GM21381 (cell line): ENCODE measurements around the gene KRT40.

Source experiments
- ATAC-seq: cut with Tn5 transposase; IDR thresholded peaks from one replicate; pipeline ENCODE4 v1.9.1; 2021; ENCODE audit warnings: mild to moderate bottlenecking, moderate library complexity; ENCODE audit not compliant: unreplicated experiment

The KRT40 gene

GRCh38 chr17:40997361-40997760 is 13.2 kb upstream of the KRT40 start:
- ATAC-seq = no peak

DNA sequence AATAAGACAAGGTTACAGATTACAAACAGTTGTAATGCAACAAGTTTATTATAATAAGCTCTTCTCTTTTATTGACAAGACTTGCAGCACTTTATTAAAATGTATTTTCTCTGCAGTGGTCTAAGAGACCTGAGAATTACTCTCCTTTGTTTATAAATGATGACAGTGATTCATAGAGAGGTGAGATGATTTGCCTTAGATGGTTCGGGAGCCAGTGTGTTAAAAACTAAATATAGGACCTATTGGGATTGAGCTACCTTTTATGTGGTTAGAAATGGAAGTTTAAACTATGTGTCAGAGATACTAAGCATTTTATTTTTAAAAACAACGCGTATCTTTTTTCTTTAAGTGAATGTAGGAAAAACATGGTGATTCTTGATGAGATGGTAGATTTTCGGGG is 12.7 kb upstream of the KRT40 start:
- no peak for ATAC-seq

DNA sequence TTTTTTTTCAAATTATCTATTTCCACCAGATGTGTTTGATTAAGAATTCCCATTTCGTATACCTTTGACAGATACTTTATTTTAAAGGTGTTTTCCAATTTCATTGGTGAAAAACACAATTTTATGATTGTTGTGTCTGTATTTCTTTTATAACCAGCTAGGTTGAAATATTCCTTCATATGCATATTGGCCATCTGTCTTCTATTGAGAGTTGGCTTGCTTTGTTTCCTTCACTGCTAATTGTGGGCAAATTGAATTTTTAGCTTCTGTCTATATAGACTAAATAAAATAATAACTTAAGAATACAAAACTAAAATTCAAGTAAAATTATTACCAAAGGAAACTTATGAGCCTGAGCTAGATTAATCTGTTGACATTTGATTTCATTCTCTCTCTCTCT is 11.0 kb upstream of the KRT40 start:
- ATAC-seq = no peak

GRCh38 chr17:40993839-40994238 is 9.7 kb upstream of the KRT40 start, which contains the start of gene KRTAP3-3:
Gene KRTAP3-3, minus strand, starts transcription at chr17:40994164. Its CDS starts 67 bp downstream, at chr17:40994097.
- no peak for ATAC-seq

- no peak for ATAC-seq
Measured at GRCh38 chr17:40993084-40993483, 9.0 kb upstream of the KRT40 start.

GRCh38 chr17:40992666-40993065 is 8.5 kb upstream of the KRT40 start:
- no peak for ATAC-seq

- ATAC-seq = no peak
Measured at GRCh38 chr17:40986920-40987319, 2.8 kb upstream of the KRT40 start.

GRCh38 chr17:40981115-40981514 is 3.0 kb downstream of the KRT40 start:
- ATAC-seq = no peak

DNA sequence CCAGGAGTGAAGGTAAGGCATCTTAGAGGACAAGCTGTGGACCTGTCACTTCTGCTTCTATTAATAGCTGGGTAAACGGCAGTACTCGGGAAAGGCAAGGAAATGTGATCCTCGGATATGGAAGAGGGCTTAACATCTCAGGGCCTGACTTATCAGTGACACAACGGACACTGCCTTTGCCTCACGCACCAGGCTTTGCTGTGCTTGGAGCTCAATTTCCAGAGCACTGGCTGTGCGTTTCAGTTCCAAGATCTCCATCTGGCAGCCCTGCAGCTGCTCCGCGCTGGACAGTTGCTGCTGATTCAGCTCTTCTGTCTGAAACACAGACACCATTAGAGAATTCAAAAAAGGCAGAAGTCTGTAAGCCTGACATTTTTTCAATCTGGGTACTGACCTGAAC is 3.5 kb downstream of the KRT40 start:
- no peak for ATAC-seq

- ATAC-seq = no peak
Measured at GRCh38 chr17:40980117-40980516, 4.0 kb downstream of the KRT40 start.

GRCh38 chr17:40978575-40979151 is 5.5 kb downstream of the KRT40 start:
- no peak for ATAC-seq

- no peak for ATAC-seq
Measured at GRCh38 chr17:40975516-40975915, 8.6 kb downstream of the KRT40 start.

DNA sequence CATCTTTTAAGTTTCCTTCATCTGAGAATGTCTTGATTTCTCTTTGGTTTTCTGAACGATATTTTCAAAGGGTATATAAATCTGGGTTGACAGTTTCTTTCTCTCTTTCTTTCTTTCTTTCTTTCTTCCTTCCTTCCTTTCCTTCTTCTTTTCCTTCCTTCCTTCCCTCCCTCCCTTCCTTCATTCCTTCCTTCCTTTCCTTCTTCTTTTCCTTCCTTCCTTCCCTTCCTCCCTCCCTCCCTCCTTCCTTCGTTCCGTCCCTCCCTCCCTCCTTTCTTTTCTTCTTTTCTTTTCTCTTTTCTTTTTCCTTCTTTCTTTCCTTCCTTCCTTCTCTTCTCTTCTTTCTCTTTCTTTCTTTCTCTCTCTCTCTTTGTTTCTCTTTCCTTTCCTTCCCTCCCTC is 9.8 kb downstream of the KRT40 start:
- ATAC-seq = no peak

DNA sequence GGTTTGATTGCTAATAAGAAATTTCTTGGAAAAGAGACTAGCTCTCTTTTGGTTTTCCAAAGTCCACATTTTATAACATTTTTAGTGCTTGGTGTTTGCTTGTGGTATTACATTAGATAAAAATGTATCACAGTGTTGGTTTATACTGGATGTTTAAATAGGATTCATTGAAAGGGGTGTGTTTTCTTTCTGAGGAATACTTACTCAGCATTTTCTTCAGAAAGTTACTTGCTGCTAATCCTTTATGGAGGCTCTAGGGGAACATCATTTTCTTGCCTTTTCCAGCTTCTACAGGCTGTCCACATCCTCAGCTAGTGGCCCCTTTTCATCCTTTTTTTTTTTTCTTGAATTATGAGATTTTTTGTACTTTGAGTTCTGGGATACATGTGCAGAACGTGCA is 16.5 kb downstream of the KRT40 start:
- no peak for ATAC-seq

DNA sequence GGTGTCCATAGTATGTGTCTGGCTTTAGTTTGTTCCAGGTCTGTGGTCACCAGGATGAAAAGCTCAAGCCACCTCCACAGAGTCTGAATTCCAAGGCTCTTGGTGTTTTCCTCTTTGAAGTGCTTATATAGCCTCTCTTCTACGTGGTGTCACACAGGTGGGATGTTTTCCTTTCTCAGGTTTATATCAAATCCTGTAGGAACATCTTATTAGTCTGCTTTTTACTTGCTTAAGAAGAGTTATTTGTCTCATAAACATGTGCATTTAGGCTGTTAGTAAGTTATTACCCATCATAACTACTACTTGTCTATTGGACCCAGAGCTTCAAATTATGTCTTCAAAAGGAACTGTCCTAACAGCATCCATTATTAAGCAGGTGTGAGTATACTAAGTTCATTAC is 17.3 kb downstream of the KRT40 start, which contains the start of gene KRT39:
KRT39 (minus strand) TSS at position 101 of the 400 bp plus-strand sequence; CDS start at position 9, 92 bp downstream.
- ATAC-seq = no peak

- ATAC-seq = no peak
Measured at GRCh38 chr17:40963838-40964237, 20.3 kb downstream of the KRT40 start.

DNA sequence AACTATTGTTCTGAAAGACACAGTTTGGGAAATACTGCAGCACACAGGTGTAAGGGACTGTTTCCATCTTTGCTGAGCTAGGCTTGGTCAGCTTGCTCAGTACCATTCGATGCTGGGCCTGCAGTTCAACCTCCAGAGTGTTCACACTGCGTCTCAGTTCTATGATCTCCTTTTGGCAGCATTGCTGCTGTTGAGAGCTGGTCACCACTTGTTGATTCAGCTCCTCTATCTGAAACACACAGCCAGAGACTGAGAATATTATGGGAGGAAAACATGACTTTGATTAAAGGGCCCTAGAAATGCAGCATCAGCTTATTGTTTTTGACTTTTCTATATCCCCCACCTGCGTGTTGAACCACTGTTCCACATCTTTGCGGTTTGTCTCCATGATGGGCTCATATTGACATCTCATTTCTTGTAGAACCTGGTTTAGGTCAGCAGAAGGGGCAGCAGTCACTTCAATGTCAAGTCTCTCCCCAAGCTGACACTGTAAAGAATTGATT is 22.0 kb downstream of the KRT40 start:
- ATAC-seq = no peak

DNA sequence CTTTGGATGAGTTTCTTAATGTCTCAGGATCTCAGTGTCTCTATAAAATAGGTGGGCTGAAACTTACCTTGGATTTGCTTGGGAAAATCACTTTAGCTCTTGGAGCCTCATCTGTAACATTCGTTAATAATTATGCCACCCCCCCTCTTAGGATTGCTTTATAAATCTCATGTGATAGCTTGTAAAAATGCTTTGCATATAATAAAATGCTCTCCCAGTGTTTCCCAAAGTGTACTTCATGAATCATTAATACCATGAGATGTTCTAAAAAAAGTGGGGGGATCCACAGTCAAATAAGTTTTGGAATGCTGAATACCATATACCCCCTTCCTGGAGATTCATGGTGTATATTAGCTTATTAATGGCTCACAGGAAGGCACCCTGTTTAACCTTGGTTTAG is 22.5 kb downstream of the KRT40 start:
- ATAC-seq = no peak

GRCh38 chr17:40960144-40960543 is 24.0 kb downstream of the KRT40 start:
- ATAC-seq = no peak

GRCh38 chr17:40958086-40958953 is 25.8 kb downstream of the KRT40 start:
- ATAC-seq = no peak

GRCh38 chr17:40956401-40957254 is 27.5 kb downstream of the KRT40 start:
- ATAC-seq = no peak
